KOPT-K1 (cell line): Measurements from ENCODE around the gene SPINDOC.

ENCODE experiments used
- H3K27ac ChIP-seq: fragments of 200-600 bp; sonication (generic); 2 replicates; pipeline ENCODE4 v1.5.1; 2016; ENCODE audit warnings: antibody characterized with exemption, mild to moderate bottlenecking, low read depth, low read length; ENCODE audit not compliant: poor library complexity, severe bottlenecking
- H3K36me3 ChIP-seq: fragments of 200-600 bp; sonication (generic); 2 replicates; pipeline ENCODE4 v1.5.1; 2017; ENCODE audit warnings: antibody characterized with exemption, mild to moderate bottlenecking, low read length, moderate library complexity; ENCODE audit not compliant: insufficient read depth
- H3K9me3 ChIP-seq: fragments of 200-600 bp; sonication (generic); 2 replicates; pipeline ENCODE4 v1.5.1; 2017; ENCODE audit warnings: antibody characterized with exemption, low read length, mild to moderate bottlenecking; ENCODE audit not compliant: insufficient read depth, poor library complexity, severe bottlenecking

SPINDOC gene

DNA sequence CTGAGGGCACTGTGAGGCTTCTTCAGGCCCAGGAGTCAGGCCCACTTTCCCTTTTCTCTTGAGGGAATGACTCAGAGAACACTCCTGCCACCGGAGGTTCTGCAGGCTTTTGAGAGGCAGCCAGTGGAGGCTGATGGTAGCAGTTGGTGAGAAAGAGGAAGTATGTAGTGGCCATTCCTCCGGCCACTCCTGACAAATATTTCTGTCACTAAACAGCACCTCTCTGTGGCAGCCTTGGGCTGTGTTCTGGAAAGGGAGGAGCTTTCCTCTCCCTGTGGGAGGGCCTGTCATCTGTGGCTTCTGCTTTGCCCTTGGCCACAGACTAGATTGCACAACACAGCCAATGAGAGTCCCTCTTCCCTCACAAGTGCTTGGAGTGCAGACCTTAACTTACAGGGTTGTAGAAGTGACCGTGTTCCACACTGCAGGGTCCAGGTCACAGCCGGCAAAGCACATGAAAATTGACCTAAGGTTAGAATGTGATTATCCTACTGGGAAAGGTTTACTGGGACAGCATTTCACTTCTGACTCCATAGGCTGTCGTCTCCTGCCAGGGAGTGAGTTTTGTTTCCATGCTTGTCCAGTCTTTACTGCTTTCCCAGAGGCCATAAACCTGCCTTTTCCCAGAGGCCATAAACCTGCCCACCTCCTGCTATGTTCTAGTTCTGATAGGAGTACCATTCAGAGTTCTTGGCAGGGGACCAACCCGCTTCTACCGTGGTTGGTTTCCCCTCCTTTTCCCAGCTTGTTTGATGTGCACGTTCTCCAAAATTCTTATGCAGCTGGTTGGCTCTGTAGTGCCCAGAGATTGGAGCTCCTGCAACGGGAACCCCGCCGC lies 58.9 kb downstream of the SPINDOC start:
- Histone ChIP-seq H3K9me3 (no peaks in the 10 kb centered on the region), H3K27ac (peak overlapping the region; percentile 21), H3K36me3 (peaks cover 16% of the 10 kb centered on the region)

DNA sequence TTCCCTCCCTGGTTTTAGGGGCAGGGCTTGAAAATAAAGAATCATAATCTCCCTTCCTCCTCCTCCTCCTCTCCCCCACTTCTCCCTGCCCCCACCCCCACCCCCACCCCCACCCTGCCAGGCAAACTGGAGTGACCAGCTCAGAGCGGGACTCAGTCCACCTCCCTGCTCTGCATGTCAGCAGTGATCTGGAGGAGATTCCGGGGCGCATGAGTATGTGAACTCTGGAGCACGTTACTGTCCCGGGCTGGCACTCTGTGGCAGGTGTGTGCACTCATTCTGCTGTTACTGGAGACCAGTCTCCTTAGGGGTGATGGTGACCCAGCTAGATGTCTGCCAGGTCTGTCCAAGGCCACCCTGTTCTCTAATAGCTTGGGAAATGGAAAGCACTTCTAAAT lies 59.5 kb downstream of the SPINDOC start:
- Histone ChIP-seq H3K9me3 (no peaks in the 10 kb centered on the region), H3K36me3 (peaks cover 14% of the 10 kb centered on the region), H3K27ac (no peak overlapping the region)

DNA sequence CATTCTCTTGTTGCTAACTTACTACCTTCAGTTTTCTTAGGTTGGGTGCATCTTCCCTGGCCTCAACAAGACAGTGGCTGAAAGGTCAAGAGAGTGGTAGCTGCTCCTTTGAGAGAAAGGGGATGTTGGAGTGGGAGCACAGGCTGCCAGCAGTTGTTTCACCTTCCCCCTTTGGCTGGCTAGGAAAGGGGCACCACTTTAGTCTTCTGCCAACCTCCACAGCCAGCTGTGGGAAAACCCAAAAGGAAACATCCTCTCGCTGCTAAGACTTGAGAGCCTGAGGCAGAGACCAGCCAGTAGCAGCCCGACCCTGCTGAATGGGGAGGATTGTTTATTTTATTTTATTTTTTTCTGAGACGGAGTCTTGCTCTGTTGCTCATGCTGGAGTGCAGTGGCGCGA lies 60.1 kb downstream of the SPINDOC start:
- Histone ChIP-seq H3K36me3 (peaks cover 13% of the 10 kb centered on the region), H3K27ac (no peak overlapping the region), H3K9me3 (no peaks in the 10 kb centered on the region)

DNA sequence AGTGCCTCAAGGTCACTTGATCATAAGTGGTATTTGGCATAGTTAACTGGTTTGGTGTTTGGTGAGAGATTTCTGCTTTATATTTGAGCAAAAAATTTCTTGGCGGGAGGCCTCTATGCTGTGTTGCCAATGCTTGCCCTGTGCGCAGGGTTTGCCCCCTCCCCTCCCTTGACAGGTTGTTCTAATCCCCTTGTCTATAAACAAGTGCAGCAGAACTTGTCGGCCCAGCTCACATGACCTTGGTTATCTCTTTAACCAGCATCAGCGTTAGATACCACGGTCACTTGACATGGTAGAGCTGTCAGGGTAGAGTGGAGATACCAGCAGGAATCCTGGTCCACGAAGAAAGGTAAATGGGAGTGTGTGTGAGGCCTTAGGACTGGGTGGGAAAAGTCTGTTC lies 61.3 kb downstream of the SPINDOC start:
- Histone ChIP-seq H3K36me3 (peaks cover 17% of the 10 kb centered on the region), H3K9me3 (no peaks in the 10 kb centered on the region), H3K27ac (no peak overlapping the region)

DNA sequence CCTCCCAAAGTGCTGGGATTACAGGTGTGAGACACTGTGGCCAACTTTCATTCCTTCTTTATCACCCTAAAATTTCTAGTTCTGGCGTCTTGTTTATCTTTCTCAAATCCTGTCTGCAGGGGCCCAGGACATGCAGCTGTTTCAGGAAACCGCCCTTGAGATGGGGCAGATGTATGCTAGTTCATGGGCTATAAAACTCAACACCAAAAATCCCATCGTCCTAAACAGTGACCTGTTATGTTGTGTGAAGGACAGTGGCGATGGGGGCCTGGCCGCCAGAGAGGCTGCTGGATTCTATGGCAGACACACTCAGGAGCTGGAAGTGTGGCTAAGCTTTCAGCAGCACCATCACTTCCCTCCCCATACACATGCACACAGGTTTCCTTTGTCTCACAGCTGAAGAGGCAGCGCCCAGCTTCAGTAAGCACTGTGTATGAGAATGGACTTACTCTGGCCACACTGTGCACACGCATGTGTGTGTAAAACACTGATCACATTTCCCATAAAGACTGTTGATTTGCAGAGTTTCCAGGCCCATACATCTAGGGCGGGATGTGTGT lies 62.3 kb downstream of the SPINDOC start:
- Histone ChIP-seq H3K27ac (no peak overlapping the region), H3K9me3 (no peaks in the 10 kb centered on the region), H3K36me3 (peaks cover 17% of the 10 kb centered on the region)

DNA sequence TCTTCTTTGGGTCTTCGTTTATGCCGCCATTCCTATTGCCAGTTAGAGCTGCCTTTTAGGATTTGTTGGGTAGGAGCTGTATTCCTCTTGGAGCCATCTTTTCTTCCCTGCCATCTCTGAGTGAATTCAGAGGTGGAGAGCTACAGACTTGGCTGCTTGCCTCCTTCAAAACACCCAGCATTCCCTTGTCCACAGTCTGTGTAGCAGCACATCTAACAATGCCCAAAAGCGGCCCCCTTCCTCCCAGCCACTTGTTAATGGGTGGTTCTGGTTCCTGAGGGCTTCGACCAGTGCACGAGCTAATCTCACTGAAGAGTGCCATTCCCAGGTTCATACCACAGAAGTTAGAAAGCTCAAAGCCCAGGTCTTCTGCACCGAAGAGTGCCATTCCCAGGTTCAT lies 63.4 kb downstream of the SPINDOC start:
- H3K9me3 ChIP-seq: no peaks in the 10 kb centered on the region
- peaks cover 17% of the 10 kb centered on the region for H3K36me3 ChIP-seq
- no peak overlapping the region for H3K27ac ChIP-seq
